IMR-90 (cell line): Measurements from ENCODE around the gene HMOX1. TPM values are rescaled to one million over a fixed set of nuclear protein-coding genes. Genes with fewer than 3 reads are reported as not detected.

Experiments
- ATAC-seq: fragments of 200-7000 bp; cut with Tn5 transposase; 2 replicates; pipeline ENCODE4 v1.9.1; 2020; ENCODE audit warnings: low read depth, mild to moderate bottlenecking, moderate library complexity
- BruUV-seq: library from RNA; stranded (reverse); fragments of 400-500 nt; replicated peaks from 2 replicates; lab custom pipeline; 2021; lab: Mats Ljungman, UMichigan
- CTCF ChIA-PET: fragments of 300-600 bp; formaldehyde crosslinking; extraction: SDS; loops from one replicate; lab custom pipeline; 2021; ENCODE audit warnings: antibody characterized with exemption; lab: Yijun Ruan, JAX
- POLR2A ChIA-PET: fragments of 300-600 bp; sonication (Branson Sonifier 250); formaldehyde crosslinking; loops from one replicate; lab custom pipeline; 2022; ENCODE audit warnings: antibody characterized with exemption; ENCODE audit not compliant: unreplicated experiment; lab: Charles Lee
- DNase-seq: peaks from one replicate; pipeline ENCODE4 v3.0.0; 2013
- H2AFZ ChIP-seq: replicated peaks from 2 replicates; pipeline ENCODE3; 2013; ENCODE audit warnings: low read length, mild to moderate bottlenecking; ENCODE audit not compliant: poor library complexity
- H2AK5ac ChIP-seq: 2 replicates; pipeline ENCODE4 v1.6.1; 2013; ENCODE audit warnings: low read depth, low read length, inconsistent platforms
- H2AK9ac ChIP-seq: replicated peaks from 2 replicates; pipeline ENCODE3; 2013; ENCODE audit warnings: mild to moderate bottlenecking, low read depth, low read length, moderate library complexity; ENCODE audit not compliant: poor library complexity
- H2BK120ac ChIP-seq: 2 replicates; pipeline ENCODE4 v1.6.1; 2013; ENCODE audit warnings: low read depth, low read length, inconsistent platforms
- H2BK15ac ChIP-seq: 3 replicates; pipeline ENCODE4 v1.6.1; 2013; ENCODE audit warnings: low read depth, low read length, inconsistent platforms
- H2BK20ac ChIP-seq: 2 replicates; pipeline ENCODE4 v1.6.1; 2013; ENCODE audit warnings: low read depth, mild to moderate bottlenecking, inconsistent platforms, low read length, moderate library complexity
- H2BK5ac ChIP-seq: 2 replicates; pipeline ENCODE4 v1.6.1; 2013; ENCODE audit warnings: mild to moderate bottlenecking, low read depth, low read length, inconsistent platforms; ENCODE audit not compliant: poor library complexity, severe bottlenecking
- H3K14ac ChIP-seq: replicated peaks from 2 replicates; pipeline ENCODE4 v1.6.1; 2013; ENCODE audit warnings: low read depth, low read length, inconsistent platforms
- H3K18ac ChIP-seq: 2 replicates; pipeline ENCODE4 v1.6.1; 2013; ENCODE audit warnings: low read depth, low read length, control low read depth
- H3K23ac ChIP-seq: 2 replicates; pipeline ENCODE4 v1.6.1; 2013; ENCODE audit warnings: low read depth, low read length, inconsistent platforms
- H3K27ac ChIP-seq: 2 replicates; pipeline ENCODE4 v1.5.1; 2013; ENCODE audit warnings: mild to moderate bottlenecking, control low read depth, low read length; ENCODE audit not compliant: insufficient read depth
- H3K27me3 ChIP-seq: 2 replicates; pipeline ENCODE4 v1.6.1; 2013; ENCODE audit warnings: low read length; ENCODE audit not compliant: control insufficient read depth, insufficient read depth
- H3K36me3 ChIP-seq: 2 replicates; pipeline ENCODE4 v1.6.1; 2013; ENCODE audit warnings: low read length, mixed read lengths; ENCODE audit not compliant: control insufficient read depth, insufficient read depth
- H3K4ac ChIP-seq: 2 replicates; pipeline ENCODE4 v1.6.1; 2013; ENCODE audit warnings: low read depth, low read length, inconsistent platforms
- H3K4me1 ChIP-seq: 2 replicates; pipeline ENCODE4 v1.6.1; 2013; ENCODE audit warnings: low read length, mixed read lengths; ENCODE audit not compliant: control insufficient read depth, insufficient read depth
- H3K4me2 ChIP-seq: 2 replicates; pipeline ENCODE4 v1.6.1; 2013; ENCODE audit warnings: low read depth, mild to moderate bottlenecking, control low read depth, low read length, moderate library complexity
- H3K4me3 ChIP-seq: 2 replicates; pipeline ENCODE4 v1.5.1; 2013; ENCODE audit warnings: low read depth, mild to moderate bottlenecking, control low read depth, low read length, moderate library complexity; ENCODE audit not compliant: insufficient read depth
- H3K56ac ChIP-seq: 2 replicates; pipeline ENCODE4 v1.6.1; 2013; ENCODE audit warnings: low read length, inconsistent platforms; ENCODE audit not compliant: insufficient read depth; ENCODE audit errors: extremely low read depth
- H3K79me1 ChIP-seq, 2 experiments: 2 replicates each; pipeline ENCODE4 v1.6.1; 2013; ENCODE audit warnings: low read length in 2 of 2, inconsistent platforms in 1 of 2, low read depth in 1 of 2
- H3K9ac ChIP-seq: 2 replicates; pipeline ENCODE4 v1.6.1; 2013; ENCODE audit warnings: low read depth, low read length, control low read depth
- H3K9me1 ChIP-seq: 2 replicates; pipeline ENCODE4 v1.6.1; 2013; ENCODE audit warnings: low read length, inconsistent platforms; ENCODE audit not compliant: insufficient read depth
- H3K9me3 ChIP-seq: 2 replicates; pipeline ENCODE4 v1.6.1; 2013; ENCODE audit warnings: low read length; ENCODE audit not compliant: control insufficient read depth, insufficient read depth
- H4K20me1 ChIP-seq: 2 replicates; pipeline ENCODE4 v1.6.1; 2013; ENCODE audit warnings: low read length, inconsistent platforms; ENCODE audit not compliant: insufficient read depth
- H4K5ac ChIP-seq: 2 replicates; pipeline ENCODE4 v1.6.1; 2013; ENCODE audit warnings: mild to moderate bottlenecking, low read depth, low read length, control low read depth
- H4K8ac ChIP-seq, 2 experiments: 2 replicates each; pipeline ENCODE4 v1.6.1; 2013; ENCODE audit warnings: low read depth in 2 of 2, low read length in 2 of 2, control low read depth in 1 of 2, inconsistent platforms in 1 of 2
- H4K91ac ChIP-seq: 2 replicates; pipeline ENCODE4 v1.6.1; 2013; ENCODE audit warnings: low read depth, low read length, inconsistent platforms; ENCODE audit not compliant: insufficient read depth
- FOS ChIP-seq: fragments of 150-350 bp; IDR thresholded peaks from 2 replicates; pipeline ENCODE4 v1.6.1; 2016; ENCODE audit warnings: low read depth, low read length
- MAZ ChIP-seq: IDR thresholded peaks from 2 replicates; pipeline ENCODE4 v1.6.1; 2012; ENCODE audit warnings: low read depth, mild to moderate bottlenecking, low read length, improper control_type of control experiment, moderate library complexity, borderline replicate concordance
- NFE2L2 ChIP-seq: fragments of 150-350 bp; IDR thresholded peaks from 2 replicates; pipeline ENCODE4 v1.6.1; 2016; ENCODE audit warnings: low read depth, mild to moderate bottlenecking, low read length
- POLR2A ChIP-seq: IDR thresholded peaks from 2 replicates; pipeline ENCODE4 v1.6.1; 2012; ENCODE audit warnings: mild to moderate bottlenecking, low read depth, low read length
- RAD21 ChIP-seq: IDR thresholded peaks from 2 replicates; pipeline ENCODE4 v1.6.1; 2012; ENCODE audit warnings: low read length, improper control_type of control experiment
- RCOR1 ChIP-seq: IDR thresholded peaks from 2 replicates; pipeline ENCODE4 v1.6.1; 2012; ENCODE audit warnings: mild to moderate bottlenecking, low read length, improper control_type of control experiment; ENCODE audit not compliant: insufficient replicate concordance
- RFX5 ChIP-seq: IDR thresholded peaks from 2 replicates; pipeline ENCODE4 v1.8.0; 2012; ENCODE audit warnings: low read depth, mild to moderate bottlenecking, low read length, moderate library complexity
- SMC3 ChIP-seq: fragments of 150-350 bp; IDR thresholded peaks from 2 replicates; pipeline ENCODE4 v1.6.1; 2016; ENCODE audit warnings: low read depth, mild to moderate bottlenecking, antibody characterized with exemption, low read length, moderate library complexity
- USF2 ChIP-seq: fragments of 150-350 bp; IDR thresholded peaks from 2 replicates; pipeline ENCODE4 v1.6.1; 2017; ENCODE audit warnings: mild to moderate bottlenecking, antibody characterized with exemption, low read length, low read depth
- WGBS, 2 experiments: methylation state at CpG; one replicate each; pipeline versions ENCODE4 v1.1.5 to v1.1.7; 2013; ENCODE audit warnings: missing lambda C conversion rate in 2 of 2; ENCODE audit not compliant: insufficient read length in 1 of 2; ENCODE audit errors: extremely low coverage in 2 of 2; 5-methylcytosine and 5-hydroxymethylcytosine counted together
- dilution Hi-C: fragments of 300-500 bp; cut with HindIII; formaldehyde crosslinking; loops from one replicate; pipeline ENCODE4 v1.14.3; 2018; ENCODE audit warnings: low sequenced_read_pairs; ENCODE audit not compliant: unreplicated experiment
- in situ Hi-C: fragments of 300-500 bp; cut with MboI; formaldehyde crosslinking; loops from 3 replicates; pipeline ENCODE4 v1.14.3; 2019; ENCODE audit warnings: low sequenced_read_pairs, inconsistent platforms, mixed read lengths
- intact Hi-C: fragments of 100-400 bp; cut with micrococcal nuclease; formaldehyde crosslinking; loops from 2 replicates; pipeline ENCODE4 v1.10.0; 2022
- polyA plus RNA-seq, 3 experiments: library from polyadenylated mRNA; depleted of rRNA; stranded (reverse); fragments of >200 nt; gene quantifications; 2 replicates each; pipeline ENCODE4 v1.2.3, GENCODE V29; 2012; ENCODE audit warnings: low replicate concordance in 1 of 3
- total RNA-seq: library from RNA; depleted of rRNA; stranded (reverse); fragments of >200 nt; gene quantifications from 2 replicates; pipeline ENCODE4 v1.2.3, GENCODE V29; 2012

The HMOX1 gene
- total and polyA plus RNA-seq, 2 of the 4 experiments (the other 2 are of a cell fraction) = 23.1 to 50.5 TPM

- H3K27me3 ChIP-seq = no peaks in the 10 kb centered on the region
- H2AFZ ChIP-seq = peak overlapping the region; percentile 96
Observed at GRCh38 chr22:35381424-35382009, 621 bp downstream of the HMOX1 start.

More at GRCh38 chr22:35381424-35382009, 621 bp downstream of the HMOX1 start:
- Histone ChIP-seq H4K8ac (peak overlapping the region; percentile 41 to 88; a peak in 3 of 4 replicates), H4K20me1 (peaks cover 8% of the 10 kb centered on the region; the same call in 1 of the 2 replicates), H3K9ac (peak overlapping the region; percentile 92), H3K4me2 (peak overlapping the region; percentile 87), H3K79me1 (peaks cover 22 to 49% of the 10 kb centered on the region in 2 experiments), H2BK15ac (peak overlapping the region; percentile 18; the same call in 1 of the 3 replicates), H3K18ac (peak overlapping the region; percentile 31), H2BK120ac (peak overlapping the region; percentile 80; the same call in 1 of the 2 replicates), H3K4me3 (peak overlapping the region; percentile 84), H3K23ac (peak overlapping the region; percentile 91), H3K56ac (peak overlapping the region; percentile 78), H3K27ac (peak overlapping the region; percentile 73), H2AK9ac (peak overlapping the region; percentile 96), H3K14ac (peak overlapping the region; percentile 94), H3K9me1 (peaks cover 13% of the 10 kb centered on the region; the same call in 1 of the 2 replicates), H4K91ac (peak overlapping the region; percentile 80), H3K4me1 (peaks cover 30% of the 10 kb centered on the region), H2AK5ac (peak overlapping the region; percentile 96), H3K36me3 (peaks cover 25% of the 10 kb centered on the region), H3K9me3 (no peaks in the 10 kb centered on the region), H3K4ac (peak overlapping the region; percentile 82), H2BK20ac (0 out of 2 replicates have a peak overlapping the region, but pooled peaks have one; percentile 12), H4K5ac (peak overlapping the region; percentile 19), H2BK5ac (peak overlapping the region; percentile 41)
- peak; percentile 0; the same call in 1 of the 2 replicates for ATAC-seq
- intact Hi-C loops (loop anchor here (1.0 kb wide), 1 partner anchor 31 kb away; no protein-coding TSS in a partner anchor), dilution Hi-C loops (no loop called here), in situ Hi-C loops (no loop called here)
- 57% methylated on average over 2 of the region's 5 CpGs; no CpG with 5 or more reads in 1 of the 2 experiments for whole genome bisulfite sequencing, 2 experiments
- ChIA-PET CTCF (interaction anchor here (0.5 kb wide), 1 partner anchor 667 kb away, joined by 4 read pairs; no protein-coding TSS in a partner anchor), POLR2A (interaction anchor here (0.6 to 0.7 kb wide), 3 partner anchors 10 to 46 kb away, joined by 3 to 6 read pairs (median 4); no protein-coding TSS in a partner anchor)
- DNase-seq = no peak
- BruUV-seq = TSS peak; percentile 65
- TF ChIP-seq SMC3 (no peak), NFE2L2 (no peak), FOS (no peak), USF2 (no peak), RCOR1 (no peak), MAZ (no peak), RFX5 (no peak), RAD21 (no peak), POLR2A (no peak)
